Frontal cortex (tissue), 4 donors: Measurements from ENCODE around the gene TGFBRAP1. TPM values are rescaled to one million over a fixed set of nuclear protein-coding genes. Genes with fewer than 3 reads are reported as not detected.
"Not testable (repeated sequence)": the region's sequence is repeated elsewhere in the genome, so short reads cannot be mapped to it uniquely, and the experiment has no call there.

Experiments used
- DNase-seq, 2 donors: peaks; one replicate each; pipeline ENCODE4 v3.0.0; 2012; ENCODE audit warnings: low spot score in 2 of 2
- FAIRE-seq: peaks from 2 replicates; lab custom pipeline; 2012; peaks lifted over from hg19 to GRCh38; lab: Jason Lieb, UNC
- total RNA-seq: library from RNA; depleted of rRNA; stranded (reverse); fragments of >200 nt; gene quantifications from one replicate; pipeline ENCODE4 v1.2.3, GENCODE V29; 2014
- donor health status: control.
- donor health status: control.
- donor health status: control.

TGFBRAP1 gene
- total RNA-seq, 1 donor from 2014 or later, result 20.4 TPM

DNA sequence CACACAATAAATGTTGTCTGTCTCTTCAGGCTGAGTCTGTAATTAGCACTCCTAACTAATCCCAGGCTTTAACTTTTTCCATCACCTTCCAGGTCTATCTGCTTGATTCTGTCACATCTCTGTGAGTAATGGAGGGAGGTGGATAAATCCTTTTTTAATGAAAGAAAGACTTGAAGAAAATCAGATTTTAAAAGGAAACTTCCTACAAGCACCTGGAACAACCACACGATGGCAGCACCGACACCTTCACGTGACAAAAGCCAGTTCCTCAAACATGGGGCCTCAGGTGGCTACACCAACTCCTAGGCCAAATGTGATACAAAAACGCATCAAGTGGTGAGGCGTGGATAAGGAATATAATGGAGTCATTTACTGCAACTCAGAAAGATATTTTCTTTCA lies 41.8 kb downstream of the TGFBRAP1 start:
- no peak for FAIRE-seq
- no peak for DNase-seq

DNA sequence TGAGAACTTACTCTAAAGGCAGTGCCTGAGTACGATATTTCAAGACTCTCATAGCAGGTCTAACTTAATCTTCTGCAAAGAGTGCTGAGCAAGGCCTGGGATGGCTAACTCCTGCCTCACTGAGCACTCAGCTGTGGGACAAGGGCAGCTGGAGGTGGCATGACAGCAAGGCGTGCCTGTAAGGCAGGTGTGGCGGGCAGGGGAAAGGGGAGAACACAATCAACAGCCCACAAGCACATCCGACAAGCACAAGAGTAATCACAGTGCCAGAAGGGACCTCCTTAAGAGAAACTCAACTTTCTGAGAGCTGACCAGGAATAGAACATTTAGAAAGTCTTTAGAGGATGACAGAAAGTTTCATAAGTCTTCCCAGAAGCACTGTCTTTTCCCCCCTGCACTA lies 46.0 kb downstream of the TGFBRAP1 start:
- DNase-seq, result no peak
- FAIRE-seq, result no peak

- FAIRE-seq (no peak), DNase-seq (no peak)
Observed at GRCh38 chr2:105280281-105280680, 49.3 kb downstream of the TGFBRAP1 start.

GRCh38 chr2:105279126-105279525 lies 50.4 kb downstream of the TGFBRAP1 start:
- DNase-seq, result no peak
- FAIRE-seq, result no peak

DNA sequence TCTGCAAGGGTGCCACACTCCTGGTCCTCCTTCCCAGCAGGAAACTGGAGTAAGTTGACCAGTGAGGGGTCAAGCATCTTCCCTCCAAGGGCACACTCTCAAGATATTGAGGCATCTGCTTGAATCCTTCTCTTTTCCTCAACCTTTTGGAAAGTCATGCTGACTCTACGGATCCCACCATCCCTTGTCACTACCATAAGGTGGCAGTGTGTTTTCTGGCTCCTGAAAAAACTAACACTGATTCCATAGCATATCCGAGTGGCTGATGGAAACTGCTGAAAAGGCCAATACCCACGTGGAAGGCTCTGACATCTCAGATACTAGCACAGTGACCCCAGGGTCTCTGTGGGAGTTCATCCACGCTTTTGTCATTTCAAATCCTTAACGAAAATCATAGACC lies 50.9 kb downstream of the TGFBRAP1 start:
- FAIRE-seq, result no peak
- no peak for DNase-seq

- FAIRE-seq, result no peak
- no peak for DNase-seq
Observed at GRCh38 chr2:105274046-105274445, 55.5 kb downstream of the TGFBRAP1 start.

DNA sequence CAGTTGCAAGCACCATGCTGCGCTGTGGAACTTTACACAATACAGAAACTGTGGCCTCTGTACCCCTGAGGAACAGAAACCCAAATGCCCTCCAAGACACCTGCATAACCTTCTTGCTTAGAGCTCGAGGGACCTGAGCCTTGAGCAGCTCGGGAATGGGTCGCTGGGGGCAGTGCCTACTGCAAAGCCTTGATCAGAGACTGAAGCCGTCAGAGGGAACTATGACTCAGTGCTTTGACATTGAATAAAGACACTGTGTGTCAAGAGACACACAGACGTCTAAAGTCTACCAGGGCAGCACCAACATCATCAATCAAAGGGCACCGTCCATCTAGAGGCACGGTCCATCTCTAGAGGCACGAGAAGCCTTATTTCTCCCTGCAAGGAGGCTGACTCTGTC lies 57.4 kb downstream of the TGFBRAP1 start:
- FAIRE-seq (no peak), DNase-seq (no peak)

DNA sequence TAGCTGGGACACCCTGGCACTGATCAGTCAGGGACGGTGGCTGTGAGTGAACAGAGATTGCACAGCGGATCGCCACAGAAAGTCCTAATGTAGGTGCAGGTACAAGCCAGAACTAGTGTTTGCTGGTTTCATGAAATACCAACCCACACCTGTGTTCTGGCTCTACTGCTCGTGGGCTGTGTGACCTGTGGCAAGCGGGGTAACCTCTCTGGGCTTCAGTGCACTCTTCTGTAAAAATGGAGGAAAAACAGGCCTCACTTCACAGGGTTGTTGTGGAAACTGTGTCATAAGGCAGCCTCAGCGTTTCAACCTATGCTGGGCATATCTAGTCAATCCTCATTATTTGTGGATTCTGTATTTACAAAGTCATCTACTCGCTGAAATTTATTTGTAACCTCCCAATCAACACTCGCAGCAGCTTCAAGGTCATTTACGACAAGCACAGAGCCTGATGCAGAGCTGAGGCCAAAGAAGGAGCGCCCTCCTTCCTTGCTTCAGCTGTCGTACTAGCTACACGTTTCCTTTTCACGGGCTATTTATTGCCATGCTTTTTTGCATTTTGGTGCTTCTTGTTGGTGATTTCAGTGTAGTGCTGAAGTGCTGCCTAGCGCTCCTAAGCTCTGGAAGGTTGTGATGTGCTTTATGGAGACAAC lies 58.0 kb downstream of the TGFBRAP1 start:
- DNase-seq (no peak), FAIRE-seq (no peak)

- FAIRE-seq, result no peak
- DNase-seq, result no peak
Observed at GRCh38 chr2:105269426-105269825, 60.1 kb downstream of the TGFBRAP1 start.

DNA sequence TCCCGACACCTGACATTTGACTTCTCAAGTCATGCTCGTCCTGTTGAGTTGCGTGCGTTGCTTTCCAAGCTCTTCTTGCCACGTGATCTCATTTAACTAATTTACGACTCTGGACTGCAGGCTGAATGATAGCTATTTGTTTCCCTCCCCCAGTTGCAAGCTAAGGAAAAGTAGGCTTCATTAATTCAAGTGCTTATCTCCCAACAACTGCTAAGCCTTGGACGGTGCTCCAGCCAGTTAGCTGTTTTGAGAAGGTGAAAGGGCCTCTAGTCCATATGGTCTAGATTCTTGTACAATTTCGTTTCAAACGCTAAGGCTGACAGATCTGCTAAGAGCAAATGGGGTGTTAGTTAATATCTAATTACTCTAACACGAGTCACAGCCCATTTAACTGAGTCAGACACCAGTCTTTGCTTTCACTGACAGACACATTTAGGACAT lies 66.9 kb downstream of the TGFBRAP1 start:
- no peak for DNase-seq

GRCh38 chr2:105261061-105261460 lies 68.5 kb downstream of the TGFBRAP1 start:
- FAIRE-seq (no peak), DNase-seq (no peak)

More for the DNA sequence above, 66.9 kb downstream of the TGFBRAP1 start:
- FAIRE-seq, result no peak

GRCh38 chr2:105258835-105259350 lies 70.6 kb downstream of the TGFBRAP1 start:
- DNase-seq (no peak), FAIRE-seq (no peak)

- FAIRE-seq (no peak), DNase-seq (no peak)
Observed at GRCh38 chr2:105257981-105258380, 71.6 kb downstream of the TGFBRAP1 start.

DNA sequence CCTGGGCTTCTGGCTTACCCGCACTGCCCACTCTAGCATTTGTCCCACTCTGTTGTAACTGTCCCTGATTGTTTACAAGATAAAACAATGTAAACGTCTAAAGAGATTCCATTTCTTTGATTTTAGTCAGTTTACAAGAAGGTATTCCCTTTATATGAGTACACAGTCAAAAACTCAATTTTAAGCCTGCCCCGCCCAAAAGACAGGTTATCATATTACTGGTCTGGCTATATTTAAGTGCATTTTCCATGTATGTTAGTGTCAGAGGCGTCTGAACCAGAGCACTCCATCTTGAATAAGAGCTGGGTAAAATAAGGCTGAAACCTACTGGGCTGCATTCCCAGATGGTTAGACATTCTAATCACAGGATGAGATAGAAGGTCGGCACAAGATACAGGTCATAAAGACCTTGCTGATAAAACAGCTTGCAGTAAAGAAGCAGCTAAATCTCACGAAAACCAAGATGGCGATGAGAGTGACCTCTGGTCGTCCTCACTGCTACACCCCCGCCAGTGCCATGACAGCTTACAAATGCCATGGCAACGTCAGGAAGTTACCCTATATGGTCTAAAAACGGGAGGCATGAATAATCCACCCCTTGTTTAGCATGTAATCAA lies 73.0 kb downstream of the TGFBRAP1 start:
- FAIRE-seq (no peak), DNase-seq (no peak)

- no peak for DNase-seq
- FAIRE-seq, result no peak
Observed at GRCh38 chr2:105255979-105256378, 73.6 kb downstream of the TGFBRAP1 start.

DNA sequence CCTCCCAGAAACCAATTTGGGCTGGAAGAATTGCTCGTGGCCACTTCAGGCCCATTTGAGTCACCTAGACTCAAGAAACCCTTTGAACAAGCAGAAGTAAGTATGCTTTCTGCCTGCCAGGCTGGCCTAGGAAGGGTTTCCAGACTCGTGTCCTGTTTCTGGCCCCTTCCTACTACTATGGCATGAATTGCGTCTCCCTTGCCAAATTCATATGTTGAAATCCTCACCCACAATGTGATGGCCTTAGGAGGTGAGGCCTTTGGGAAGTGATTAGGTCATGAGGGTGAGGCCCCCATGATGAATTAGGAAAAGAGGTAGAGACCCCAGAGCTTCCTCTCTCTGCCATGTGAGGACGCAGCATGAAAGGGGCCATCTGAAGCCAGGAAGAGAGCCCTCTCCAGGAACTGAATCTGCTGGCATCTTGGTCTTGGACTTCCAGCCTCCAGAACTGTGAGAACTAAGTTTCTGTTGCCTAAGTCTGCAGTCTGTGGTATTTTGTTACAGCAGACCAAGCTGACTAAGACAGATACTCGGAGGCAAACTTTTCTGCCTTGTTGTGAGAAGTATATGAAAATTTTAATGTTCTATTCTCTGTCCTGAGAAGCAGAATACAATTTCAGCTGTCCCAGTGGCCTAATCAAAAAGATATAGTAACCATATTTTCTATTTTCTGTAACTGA lies 74.9 kb downstream of the TGFBRAP1 start:
- FAIRE-seq, result no peak
- DNase-seq, result no peak

DNA sequence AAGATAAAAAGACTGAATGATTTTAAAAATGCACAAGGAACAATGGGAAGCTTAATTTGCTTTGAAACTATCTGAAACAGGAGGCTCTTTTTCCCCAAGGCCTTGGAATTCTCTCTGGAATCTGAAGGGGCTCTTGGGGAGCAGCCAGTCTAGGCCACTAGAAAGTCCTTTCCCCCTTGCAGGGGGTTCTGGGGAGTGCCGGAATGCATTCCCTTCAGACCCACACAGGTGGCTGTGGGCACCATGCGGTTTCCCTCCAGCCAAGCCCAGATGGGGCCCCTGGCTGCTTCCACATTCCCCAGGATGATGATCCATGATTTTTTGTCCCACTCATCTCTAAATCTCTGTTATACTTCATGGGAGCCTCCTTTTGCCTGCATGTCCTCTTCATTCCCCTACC lies 77.3 kb downstream of the TGFBRAP1 start:
- DNase-seq (no peak), FAIRE-seq (no peak)

- not testable (repeated sequence) for DNase-seq
Observed at GRCh38 chr2:105251016-105251648, 78.4 kb downstream of the TGFBRAP1 start.

DNA sequence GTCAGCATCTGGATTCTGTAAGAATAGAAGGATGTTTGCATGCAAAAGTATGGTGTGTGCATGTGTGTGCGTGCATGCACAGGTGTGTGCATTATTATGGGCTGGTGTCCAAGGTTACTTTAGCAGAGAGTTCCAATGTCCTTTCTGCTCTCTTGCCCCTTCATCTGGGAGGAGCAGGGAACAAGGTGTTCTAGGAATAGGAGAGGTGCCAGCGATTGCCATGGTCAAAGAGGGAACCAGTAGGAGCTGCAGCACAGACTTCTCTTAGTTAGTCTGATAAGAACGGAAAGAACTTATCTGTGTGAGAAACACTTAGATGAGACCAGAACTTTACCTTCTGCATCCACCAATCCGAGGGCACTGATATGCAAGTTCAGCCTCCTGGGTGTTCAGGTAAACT lies 79.6 kb downstream of the TGFBRAP1 start:
- DNase-seq (no peak), FAIRE-seq (no peak)

More at GRCh38 chr2:105251016-105251648, 78.4 kb downstream of the TGFBRAP1 start:
- not testable (repeated sequence) for FAIRE-seq

- no peak for FAIRE-seq
- DNase-seq, result no peak
Observed at GRCh38 chr2:105249181-105249580, 80.4 kb downstream of the TGFBRAP1 start.
